Stimulated activated CD8-positive, alpha-beta memory T cell treated with anti-CD3 and anti-CD28 coated beads, Interleukin-7, amount 100 ng/mL, for 48 hours (primary cell): ENCODE results near the gene CHCHD3.
"Not testable (repeated sequence)": the region's sequence is repeated elsewhere in the genome, so short reads cannot be mapped to it uniquely, and the experiment has no call there.

Experiments
- DNase-seq, 2 donors: peaks; one replicate each; pipeline ENCODE4 v3.0.0-alpha.2; 2020; ENCODE audit warnings: low read depth in 1 of 2; ENCODE audit errors: extremely low read depth in 1 of 2

The CHCHD3 gene

DNA sequence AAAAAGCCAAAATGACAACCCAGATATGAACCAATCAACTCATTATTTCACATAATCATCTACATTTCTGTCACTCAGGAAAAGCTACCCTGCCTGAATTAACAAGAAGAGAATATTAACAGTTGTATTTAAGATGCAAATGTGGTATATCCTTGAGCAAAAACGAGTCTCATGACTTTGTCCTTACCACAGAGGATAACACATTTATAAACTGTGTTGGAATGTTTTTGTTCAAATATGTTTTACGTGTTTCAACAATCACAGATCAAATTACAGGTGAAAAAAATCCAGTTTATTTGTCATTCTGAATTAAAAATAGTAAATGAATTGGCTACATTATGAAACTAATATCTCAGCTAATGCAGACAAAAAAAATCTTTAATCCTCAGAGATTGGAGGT is 34.6 kb downstream of the CHCHD3 start:
- no peak for DNase-seq

- no peak for DNase-seq
These were observed 37.0 kb downstream of the CHCHD3 start for GRCh38 chr7:133044722-133045473.

DNA sequence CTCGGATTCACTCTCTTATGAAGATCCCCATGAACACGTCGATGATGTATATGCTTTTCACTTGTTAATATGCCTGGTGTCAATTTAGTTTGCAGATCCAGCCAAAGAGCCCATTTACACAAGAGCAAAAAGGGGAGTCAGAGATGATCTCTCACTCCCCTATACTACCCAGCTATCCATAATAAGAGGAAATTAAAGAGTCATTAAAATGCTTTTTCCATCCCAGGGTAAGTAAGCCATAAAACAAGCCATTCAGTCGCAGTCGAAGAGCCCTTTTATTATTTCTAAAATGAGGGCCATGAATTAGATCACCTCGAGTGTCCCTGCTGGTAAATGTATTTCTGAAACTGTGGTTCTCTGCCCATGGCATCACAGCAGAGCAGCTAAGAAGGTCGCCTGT is 41.2 kb downstream of the CHCHD3 start:
- no peak for DNase-seq

DNA sequence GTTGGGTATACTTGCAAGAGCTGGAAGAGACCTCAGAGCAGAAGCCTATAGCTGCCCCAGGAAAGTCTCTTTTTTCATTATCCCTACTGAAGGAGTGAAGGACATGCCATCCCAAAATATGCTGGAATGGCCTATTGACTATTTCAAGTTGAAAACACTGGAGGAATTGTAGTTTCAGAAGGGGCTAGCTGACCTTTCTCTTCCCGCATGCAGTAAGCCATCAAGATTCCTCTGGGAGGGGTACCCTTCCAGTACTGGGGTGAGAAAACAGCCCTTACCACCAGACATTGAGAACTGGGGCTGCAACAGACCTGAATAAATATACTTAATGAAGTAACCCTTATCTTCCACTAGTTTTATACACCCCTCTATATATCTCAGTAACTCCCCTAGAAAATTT is 41.7 kb downstream of the CHCHD3 start:
- DNase-seq = no peak

GRCh38 chr7:133039614-133040013 is 42.3 kb downstream of the CHCHD3 start:
- DNase-seq = no peak

GRCh38 chr7:133036289-133036688 is 45.6 kb downstream of the CHCHD3 start:
- DNase-seq = no peak

- not testable (repeated sequence) for DNase-seq
These were observed 46.6 kb downstream of the CHCHD3 start for GRCh38 chr7:133035240-133035639.

DNA sequence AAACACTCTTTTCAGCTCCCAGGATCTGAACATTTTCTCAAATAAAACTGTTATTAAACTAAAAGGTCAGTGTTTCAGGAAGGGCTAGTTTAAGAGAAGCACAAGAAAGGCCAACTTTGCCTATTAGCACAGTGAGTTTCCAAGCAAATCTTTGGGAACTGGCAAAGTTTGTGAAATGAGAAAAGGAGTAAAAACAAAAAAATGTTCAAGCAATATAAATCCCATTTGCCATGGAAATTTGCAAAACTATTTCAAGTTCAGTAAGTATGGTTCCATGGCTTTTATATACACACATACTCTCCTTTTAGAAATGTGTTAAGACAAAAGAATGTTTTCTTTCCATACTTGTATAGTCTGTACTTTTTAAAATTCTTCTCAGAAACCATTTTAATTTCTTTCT is 51.5 kb downstream of the CHCHD3 start:
- no peak for DNase-seq

DNA sequence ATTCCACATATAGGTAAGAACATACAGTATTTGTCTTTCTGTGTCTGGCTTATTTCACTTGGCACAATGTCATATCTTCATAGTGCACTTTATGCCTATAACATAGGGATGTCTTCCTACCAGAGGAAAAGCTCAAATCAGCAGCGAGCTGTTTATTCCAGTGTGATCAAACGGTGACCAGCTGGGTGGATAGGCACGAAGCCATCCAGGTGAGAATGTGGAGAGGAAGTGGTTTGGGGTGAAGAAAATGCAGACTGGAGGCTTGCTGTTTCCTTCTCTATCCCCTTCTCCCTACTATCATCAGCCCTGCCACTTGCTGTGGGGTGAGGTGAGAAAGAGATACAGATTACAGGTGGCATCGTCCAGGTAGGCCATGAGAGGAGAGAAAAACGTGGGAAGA is 52.4 kb downstream of the CHCHD3 start:
- DNase-seq = no peak

DNA sequence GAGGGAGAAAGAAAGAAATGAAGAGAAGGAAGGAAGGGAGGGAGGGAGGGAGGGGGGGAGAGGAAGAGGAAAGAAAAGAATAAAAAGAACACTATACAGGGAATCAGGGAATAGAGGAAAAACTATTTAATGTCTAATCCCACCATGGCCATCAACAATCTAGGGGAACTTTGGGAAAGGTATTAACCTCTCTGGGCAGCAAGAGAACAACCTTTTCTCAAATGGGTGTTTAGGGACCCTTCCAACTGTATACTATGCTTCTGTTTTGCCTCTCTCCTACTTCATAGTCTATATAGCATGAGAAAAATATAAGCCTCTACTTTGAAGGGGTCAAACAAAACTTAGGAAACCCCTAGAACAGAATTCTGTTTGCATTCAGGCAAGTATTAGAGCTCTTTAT is 54.5 kb downstream of the CHCHD3 start:
- DNase-seq = no peak

DNA sequence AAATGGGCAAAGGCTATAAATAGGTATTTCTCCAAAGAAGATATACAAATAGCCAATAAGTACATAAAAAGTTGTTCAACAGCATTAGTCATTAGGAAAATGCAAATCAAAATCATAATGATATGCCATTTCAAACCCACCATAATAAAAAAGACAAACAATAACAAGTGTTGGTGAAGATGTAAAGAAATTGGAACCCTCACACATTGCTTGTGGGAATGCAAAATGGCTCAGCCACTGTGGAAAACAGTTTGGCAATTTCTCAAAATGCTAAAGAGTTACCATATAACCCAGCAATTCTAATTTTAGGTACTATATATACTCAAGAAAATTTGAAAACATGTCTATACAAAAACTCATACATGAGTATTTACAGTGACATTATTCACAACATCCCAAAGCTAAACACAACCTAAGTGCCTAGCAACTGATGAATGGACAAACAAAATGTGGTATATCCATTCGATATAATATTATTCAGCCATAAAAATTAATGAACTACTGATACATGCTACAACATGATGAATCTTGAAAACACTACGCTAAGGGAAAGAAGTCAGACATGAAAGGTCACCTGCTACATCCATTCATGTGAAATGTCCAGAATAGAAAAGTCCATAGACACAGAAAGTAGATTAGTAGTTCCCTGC is 55.6 kb downstream of the CHCHD3 start:
- no peak for DNase-seq

- DNase-seq = no peak
These were observed 56.8 kb downstream of the CHCHD3 start for GRCh38 chr7:133025056-133025455.

- no peak for DNase-seq
These were observed 57.3 kb downstream of the CHCHD3 start for GRCh38 chr7:133024596-133024995.

GRCh38 chr7:133023370-133024071 is 58.4 kb downstream of the CHCHD3 start:
- no peak for DNase-seq

GRCh38 chr7:133022661-133023060 is 59.2 kb downstream of the CHCHD3 start:
- no peak for DNase-seq

- DNase-seq = no peak
These were observed 60.7 kb downstream of the CHCHD3 start for GRCh38 chr7:133021196-133021595.

- DNase-seq = no peak
These were observed 61.4 kb downstream of the CHCHD3 start for GRCh38 chr7:133020496-133020895.

- DNase-seq = no peak
These were observed 62.3 kb downstream of the CHCHD3 start for GRCh38 chr7:133019590-133019989.

DNA sequence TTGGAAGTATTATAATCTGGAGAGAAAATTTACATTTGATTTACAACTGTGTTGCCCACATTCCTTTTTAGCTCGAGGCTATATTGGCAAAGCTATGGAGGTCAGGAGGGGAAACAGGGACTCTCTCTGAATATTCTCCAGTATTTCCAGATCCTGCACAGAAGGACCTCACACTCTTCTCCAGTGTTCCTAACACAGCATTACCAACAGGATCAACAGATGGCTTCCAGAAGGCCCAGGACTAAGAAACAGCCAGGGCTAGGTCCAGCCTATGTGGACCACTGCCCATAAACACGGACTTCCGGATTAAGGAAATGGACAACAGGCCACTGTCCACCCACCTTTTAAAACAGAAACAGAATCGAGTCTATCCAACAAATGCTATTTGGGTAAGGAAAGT is 65.3 kb downstream of the CHCHD3 start:
- no peak for DNase-seq

DNA sequence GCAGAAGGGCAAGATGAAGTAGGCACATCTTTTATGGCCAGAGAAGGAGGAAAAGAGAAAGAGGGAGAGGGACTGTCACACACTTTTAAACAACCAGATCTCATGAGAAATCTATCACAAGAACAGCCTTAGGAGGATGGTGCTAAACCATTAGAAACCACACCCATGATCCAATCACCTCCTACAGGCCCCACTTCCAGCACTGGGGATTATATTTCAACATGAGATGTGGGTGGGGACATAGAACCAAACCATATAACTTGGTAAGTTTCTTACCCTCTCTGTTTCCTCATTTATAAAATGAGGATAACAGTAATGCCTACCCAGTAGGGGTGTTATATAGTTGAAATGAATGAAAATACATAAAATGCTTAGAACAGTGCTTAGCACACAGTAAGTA is 66.0 kb downstream of the CHCHD3 start:
- no peak for DNase-seq

GRCh38 chr7:133011746-133012145 is 70.1 kb downstream of the CHCHD3 start:
- DNase-seq = no peak
